Measurements from ENCODE around the gene FBLN2.

Gene FBLN2

GRCh38 chr3:13566769-13567310 lies 17.9 kb downstream of the FBLN2 start:
- no peak for DNase-seq

GRCh38 chr3:13567684-13568514 lies 19.0 kb downstream of the FBLN2 start:
- DNase-seq: no peak

- DNase-seq: no peak
Observed at GRCh38 chr3:13568515-13569028, 19.6 kb downstream of the FBLN2 start.

GRCh38 chr3:13569201-13569600 lies 20.3 kb downstream of the FBLN2 start:
- no peak for DNase-seq

GRCh38 chr3:13569641-13570390 lies 20.9 kb downstream of the FBLN2 start:
- no peak for DNase-seq

GRCh38 chr3:13570391-13571194 lies 21.7 kb downstream of the FBLN2 start:
- DNase-seq: no peak

- no peak for DNase-seq
Observed at GRCh38 chr3:13571264-13571663, 22.3 kb downstream of the FBLN2 start.

- DNase-seq: no peak
Observed at GRCh38 chr3:13571831-13572750, 23.2 kb downstream of the FBLN2 start.

- no peak for DNase-seq
Observed at GRCh38 chr3:13572926-13573623, 24.1 kb downstream of the FBLN2 start.

- DNase-seq: no peak
Observed at GRCh38 chr3:13574083-13574797, 25.3 kb downstream of the FBLN2 start.

GRCh38 chr3:13574798-13575451 lies 26.0 kb downstream of the FBLN2 start:
- no peak for DNase-seq

- no peak for DNase-seq
Observed at GRCh38 chr3:13575459-13576061, 26.6 kb downstream of the FBLN2 start.

- no peak for DNase-seq
Observed at GRCh38 chr3:13577181-13578121, 28.5 kb downstream of the FBLN2 start.

GRCh38 chr3:13578251-13578650 lies 29.3 kb downstream of the FBLN2 start:
- DNase-seq: no peak

GRCh38 chr3:13579063-13579462 lies 30.1 kb downstream of the FBLN2 start:
- no peak for DNase-seq

- DNase-seq: no peak
Observed at GRCh38 chr3:13580256-13581023, 31.5 kb downstream of the FBLN2 start.

All from right kidney (tissue), 1 donor.